Measurements from ENCODE around the gene EMC8.

The EMC8 gene

GRCh38 chr16:85781695-85782370 lies 17.5 kb downstream of the EMC8 start:
- Histone ChIP-seq H3K4me1 (ENCODE audit: control insufficient read depth, insufficient read depth, low read length, poor library complexity, severe bottlenecking) (no peaks in the 10 kb centered on the region), H3K9me3 (ENCODE audit: control insufficient read depth, low read length) (no peaks in the 10 kb centered on the region), H3K4me3 (ENCODE audit: extremely low read depth, insufficient read depth, low read length, poor library complexity, severe bottlenecking) (no peak overlapping the region), H3K27ac (ENCODE audit: low read depth, low read length, severe bottlenecking) (no peak overlapping the region), H3K36me3 (ENCODE audit: control insufficient read depth, insufficient read depth, low read length) (peaks cover 87% of the 10 kb centered on the region)
- 93 to 98% methylated on average over 13 to 16 of the region's 16 CpGs for WGBS, 2 experiments (ENCODE audit: insufficient coverage in 2 of 2)

- no peaks in the 10 kb centered on the region for H3K9me3 ChIP-seq (ENCODE audit: control insufficient read depth, low read length)
- 97 to 99% methylated on average over 6 of the region's 10 CpGs for WGBS, 2 experiments (ENCODE audit: insufficient coverage in 2 of 2)
- peaks cover 85% of the 10 kb centered on the region for H3K36me3 ChIP-seq (ENCODE audit: control insufficient read depth, insufficient read depth, low read length)
- H3K27ac ChIP-seq (ENCODE audit: low read depth, low read length, severe bottlenecking), result no peak overlapping the region
- no peaks in the 10 kb centered on the region for H3K4me1 ChIP-seq (ENCODE audit: control insufficient read depth, insufficient read depth, low read length, poor library complexity, severe bottlenecking)
- no peak overlapping the region for H3K4me3 ChIP-seq (ENCODE audit: extremely low read depth, insufficient read depth, low read length, poor library complexity, severe bottlenecking)
These were observed 18.2 kb downstream of the EMC8 start for GRCh38 chr16:85781156-85781555.

GRCh38 chr16:85780281-85780680 lies 19.1 kb downstream of the EMC8 start:
- H3K4me1 ChIP-seq (ENCODE audit: control insufficient read depth, insufficient read depth, low read length, poor library complexity, severe bottlenecking), result no peaks in the 10 kb centered on the region
- 91 to 93% methylated on average over 26 of the region's 26 CpGs for WGBS, 2 experiments (ENCODE audit: insufficient coverage in 2 of 2)
- H3K27ac ChIP-seq (ENCODE audit: low read depth, low read length, severe bottlenecking), result no peak overlapping the region
- no peak overlapping the region for H3K4me3 ChIP-seq (ENCODE audit: extremely low read depth, insufficient read depth, low read length, poor library complexity, severe bottlenecking)
- peaks cover 81% of the 10 kb centered on the region for H3K36me3 ChIP-seq (ENCODE audit: control insufficient read depth, insufficient read depth, low read length)
- H3K9me3 ChIP-seq (ENCODE audit: control insufficient read depth, low read length), result no peaks in the 10 kb centered on the region

GRCh38 chr16:85778873-85779272 lies 20.5 kb downstream of the EMC8 start:
- Histone ChIP-seq H3K4me1 (ENCODE audit: control insufficient read depth, insufficient read depth, low read length, poor library complexity, severe bottlenecking) (no peaks in the 10 kb centered on the region), H3K36me3 (ENCODE audit: control insufficient read depth, insufficient read depth, low read length) (peaks cover 72% of the 10 kb centered on the region), H3K4me3 (ENCODE audit: extremely low read depth, insufficient read depth, low read length, poor library complexity, severe bottlenecking) (no peak overlapping the region), H3K27ac (ENCODE audit: low read depth, low read length, severe bottlenecking) (no peak overlapping the region), H3K9me3 (ENCODE audit: control insufficient read depth, low read length) (no peaks in the 10 kb centered on the region)
- WGBS, 2 experiments (ENCODE audit: insufficient coverage in 2 of 2), result 95 to 100% methylated on average over 7 to 10 of the region's 12 CpGs

- H3K36me3 ChIP-seq (ENCODE audit: control insufficient read depth, insufficient read depth, low read length), result peaks cover 66% of the 10 kb centered on the region
- no peak overlapping the region for H3K4me3 ChIP-seq (ENCODE audit: extremely low read depth, insufficient read depth, low read length, poor library complexity, severe bottlenecking)
- WGBS, 2 experiments (ENCODE audit: insufficient coverage in 2 of 2), result 87 to 94% methylated on average over 4 of the region's 4 CpGs
- no peak overlapping the region for H3K27ac ChIP-seq (ENCODE audit: low read depth, low read length, severe bottlenecking)
- no peaks in the 10 kb centered on the region for H3K9me3 ChIP-seq (ENCODE audit: control insufficient read depth, low read length)
- no peaks in the 10 kb centered on the region for H3K4me1 ChIP-seq (ENCODE audit: control insufficient read depth, insufficient read depth, low read length, poor library complexity, severe bottlenecking)
These were observed 21.6 kb downstream of the EMC8 start for GRCh38 chr16:85777583-85778310.

GRCh38 chr16:85774811-85775210 lies 24.5 kb downstream of the EMC8 start:
- Histone ChIP-seq H3K27ac (ENCODE audit: low read depth, low read length, severe bottlenecking) (no peak overlapping the region), H3K36me3 (ENCODE audit: control insufficient read depth, insufficient read depth, low read length) (peaks cover 42% of the 10 kb centered on the region), H3K9me3 (ENCODE audit: control insufficient read depth, low read length) (no peaks in the 10 kb centered on the region), H3K4me1 (ENCODE audit: control insufficient read depth, insufficient read depth, low read length, poor library complexity, severe bottlenecking) (no peaks in the 10 kb centered on the region), H3K4me3 (ENCODE audit: extremely low read depth, insufficient read depth, low read length, poor library complexity, severe bottlenecking) (no peak overlapping the region)
- 97 to 100% methylated on average over 3 to 6 of the region's 8 CpGs for WGBS, 2 experiments (ENCODE audit: insufficient coverage in 2 of 2)

- Histone ChIP-seq H3K27ac (ENCODE audit: low read depth, low read length, severe bottlenecking) (no peak overlapping the region), H3K4me3 (ENCODE audit: extremely low read depth, insufficient read depth, low read length, poor library complexity, severe bottlenecking) (no peak overlapping the region), H3K4me1 (ENCODE audit: control insufficient read depth, insufficient read depth, low read length, poor library complexity, severe bottlenecking) (no peaks in the 10 kb centered on the region), H3K9me3 (ENCODE audit: control insufficient read depth, low read length) (no peaks in the 10 kb centered on the region), H3K36me3 (ENCODE audit: control insufficient read depth, insufficient read depth, low read length) (peaks cover 36% of the 10 kb centered on the region)
- WGBS, 2 experiments (ENCODE audit: insufficient coverage in 2 of 2), result 89% methylated on average over 2 of the region's 6 CpGs; no CpG with 5 or more reads in 1 of the 2 experiments
These were observed 25.2 kb downstream of the EMC8 start for GRCh38 chr16:85774136-85774535.

- Histone ChIP-seq H3K4me3 (ENCODE audit: extremely low read depth, insufficient read depth, low read length, poor library complexity, severe bottlenecking) (no peak overlapping the region), H3K36me3 (ENCODE audit: control insufficient read depth, insufficient read depth, low read length) (peaks cover 25% of the 10 kb centered on the region), H3K9me3 (ENCODE audit: control insufficient read depth, low read length) (no peaks in the 10 kb centered on the region), H3K4me1 (ENCODE audit: control insufficient read depth, insufficient read depth, low read length, poor library complexity, severe bottlenecking) (peaks cover 6% of the 10 kb centered on the region), H3K27ac (ENCODE audit: low read depth, low read length, severe bottlenecking) (no peak overlapping the region)
- 92 to 100% methylated on average over 2 to 4 of the region's 6 CpGs for WGBS, 2 experiments (ENCODE audit: insufficient coverage in 2 of 2)
These were observed 26.3 kb downstream of the EMC8 start for GRCh38 chr16:85773044-85773443.

- peaks cover 8% of the 10 kb centered on the region for H3K36me3 ChIP-seq (ENCODE audit: control insufficient read depth, insufficient read depth, low read length)
- H3K9me3 ChIP-seq (ENCODE audit: control insufficient read depth, low read length), result no peaks in the 10 kb centered on the region
- H3K4me3 ChIP-seq (ENCODE audit: extremely low read depth, insufficient read depth, low read length, poor library complexity, severe bottlenecking), result no peak overlapping the region
- H3K27ac ChIP-seq (ENCODE audit: low read depth, low read length, severe bottlenecking), result no peak overlapping the region
- H3K4me1 ChIP-seq (ENCODE audit: control insufficient read depth, insufficient read depth, low read length, poor library complexity, severe bottlenecking), result peaks cover 11% of the 10 kb centered on the region
- 96% methylated on average over 4 to 6 of the region's 6 CpGs for WGBS, 2 experiments (ENCODE audit: insufficient coverage in 2 of 2)
These were observed 28.6 kb downstream of the EMC8 start for GRCh38 chr16:85770741-85771140.

GRCh38 chr16:85768199-85768598 lies 31.1 kb downstream of the EMC8 start:
- Histone ChIP-seq H3K4me3 (ENCODE audit: extremely low read depth, insufficient read depth, low read length, poor library complexity, severe bottlenecking) (no peak overlapping the region), H3K4me1 (ENCODE audit: control insufficient read depth, insufficient read depth, low read length, poor library complexity, severe bottlenecking) (peaks cover 11% of the 10 kb centered on the region), H3K27ac (ENCODE audit: low read depth, low read length, severe bottlenecking) (peak overlapping the region; percentile 49), H3K36me3 (ENCODE audit: control insufficient read depth, insufficient read depth, low read length) (peaks cover 4% of the 10 kb centered on the region), H3K9me3 (ENCODE audit: control insufficient read depth, low read length) (no peaks in the 10 kb centered on the region)
- WGBS, 2 experiments (ENCODE audit: insufficient coverage in 2 of 2), result 18 to 51% methylated on average over 1 to 2 of the region's 2 CpGs

GRCh38 chr16:85767531-85767930 lies 31.8 kb downstream of the EMC8 start:
- Histone ChIP-seq H3K4me3 (ENCODE audit: extremely low read depth, insufficient read depth, low read length, poor library complexity, severe bottlenecking) (no peak overlapping the region), H3K9me3 (ENCODE audit: control insufficient read depth, low read length) (no peaks in the 10 kb centered on the region), H3K27ac (ENCODE audit: low read depth, low read length, severe bottlenecking) (peak overlapping the region; percentile 49), H3K36me3 (ENCODE audit: control insufficient read depth, insufficient read depth, low read length) (peaks cover 4% of the 10 kb centered on the region), H3K4me1 (ENCODE audit: control insufficient read depth, insufficient read depth, low read length, poor library complexity, severe bottlenecking) (peaks cover 11% of the 10 kb centered on the region)
- 74 to 80% methylated on average over 1 to 8 of the region's 8 CpGs for WGBS, 2 experiments (ENCODE audit: insufficient coverage in 2 of 2)
